Choroid plexus epithelial cell (primary cell): Measurements from ENCODE around the gene MAGEB1.

Experiments used
- DNase-seq: peaks from one replicate; pipeline ENCODE4 v3.0.0-alpha.2; 2010; ENCODE audit warnings: low read depth
- H3K4me3 ChIP-seq: 2 replicates; pipeline ENCODE4 v1.5.1; 2011; ENCODE audit warnings: low read depth, mild to moderate bottlenecking, control low read depth, low read length, moderate library complexity
- TF ChIP-seq, protein P1 (sequence below): conservative IDR thresholded peaks from 2 replicates; pipeline ENCODE4 v1.5.1; 2011; ENCODE audit warnings: low read depth, mild to moderate bottlenecking, control low read depth, inconsistent platforms, low read length, moderate library complexity

Gene MAGEB1

GRCh38 chrX:30228526-30228925 is 18.4 kb upstream of the MAGEB1 start:
- TF ChIP-seq, protein P1, sequence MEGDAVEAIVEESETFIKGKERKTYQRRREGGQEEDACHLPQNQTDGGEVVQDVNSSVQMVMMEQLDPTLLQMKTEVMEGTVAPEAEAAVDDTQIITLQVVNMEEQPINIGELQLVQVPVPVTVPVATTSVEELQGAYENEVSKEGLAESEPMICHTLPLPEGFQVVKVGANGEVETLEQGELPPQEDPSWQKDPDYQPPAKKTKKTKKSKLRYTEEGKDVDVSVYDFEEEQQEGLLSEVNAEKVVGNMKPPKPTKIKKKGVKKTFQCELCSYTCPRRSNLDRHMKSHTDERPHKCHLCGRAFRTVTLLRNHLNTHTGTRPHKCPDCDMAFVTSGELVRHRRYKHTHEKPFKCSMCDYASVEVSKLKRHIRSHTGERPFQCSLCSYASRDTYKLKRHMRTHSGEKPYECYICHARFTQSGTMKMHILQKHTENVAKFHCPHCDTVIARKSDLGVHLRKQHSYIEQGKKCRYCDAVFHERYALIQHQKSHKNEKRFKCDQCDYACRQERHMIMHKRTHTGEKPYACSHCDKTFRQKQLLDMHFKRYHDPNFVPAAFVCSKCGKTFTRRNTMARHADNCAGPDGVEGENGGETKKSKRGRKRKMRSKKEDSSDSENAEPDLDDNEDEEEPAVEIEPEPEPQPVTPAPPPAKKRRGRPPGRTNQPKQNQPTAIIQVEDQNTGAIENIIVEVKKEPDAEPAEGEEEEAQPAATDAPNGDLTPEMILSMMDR: no peak
- DNase-seq: no peak
- H3K4me3 ChIP-seq: no peak overlapping the region

GRCh38 chrX:30230395-30230794 is 16.6 kb upstream of the MAGEB1 start, which contains the start of gene MAGEB3:
Gene MAGEB3, plus strand, starts transcription at chrX:30230657. Its CDS starts 5,268 bp downstream, at chrX:30235925.
- DNase-seq: no peak
- TF ChIP-seq, protein P1: no peak
- no peak within 1 kb of the TSS for H3K4me3 ChIP-seq

GRCh38 chrX:30241724-30242415 is 5.1 kb upstream of the MAGEB1 start, which contains the start of gene MAGEB4:
Gene MAGEB4, plus strand, starts transcription at chrX:30242000. Its CDS starts 136 bp downstream, at chrX:30242136.
- TF ChIP-seq, protein P1: no peak
- no peak for DNase-seq
- H3K4me3 ChIP-seq: no peak within 1 kb of the TSS

DNA sequence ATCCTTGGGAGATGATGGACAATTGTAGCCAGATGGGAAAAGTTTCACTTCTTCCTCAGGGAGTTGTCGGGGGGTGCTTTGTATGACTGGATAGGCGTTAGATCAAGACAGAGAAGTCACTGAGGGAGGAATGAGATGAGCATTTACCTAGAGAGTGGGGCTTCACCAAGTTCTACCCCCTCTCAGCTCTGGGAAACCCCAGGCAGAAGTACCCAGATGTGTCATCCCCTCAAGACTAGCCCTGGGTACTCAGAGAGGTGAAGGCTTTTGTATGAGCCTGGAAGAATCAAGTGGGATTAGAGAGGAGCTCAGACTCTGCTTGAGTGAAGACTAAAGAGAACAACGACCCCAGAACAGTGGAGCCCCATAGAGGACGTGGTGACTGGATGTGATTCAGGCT is 1.9 kb downstream of the MAGEB1 start:
- TF ChIP-seq, protein P1: no peak
- H3K4me3 ChIP-seq: no peak overlapping the region
- DNase-seq: no peak

GRCh38 chrX:30253257-30253656 is 6.3 kb downstream of the MAGEB1 start:
- TF ChIP-seq, protein P1: no peak
- no peak for DNase-seq
- no peak overlapping the region for H3K4me3 ChIP-seq

GRCh38 chrX:30259927-30260326 is 13.0 kb downstream of the MAGEB1 start:
- H3K4me3 ChIP-seq: no peak overlapping the region
- TF ChIP-seq, protein P1: no peak

DNA sequence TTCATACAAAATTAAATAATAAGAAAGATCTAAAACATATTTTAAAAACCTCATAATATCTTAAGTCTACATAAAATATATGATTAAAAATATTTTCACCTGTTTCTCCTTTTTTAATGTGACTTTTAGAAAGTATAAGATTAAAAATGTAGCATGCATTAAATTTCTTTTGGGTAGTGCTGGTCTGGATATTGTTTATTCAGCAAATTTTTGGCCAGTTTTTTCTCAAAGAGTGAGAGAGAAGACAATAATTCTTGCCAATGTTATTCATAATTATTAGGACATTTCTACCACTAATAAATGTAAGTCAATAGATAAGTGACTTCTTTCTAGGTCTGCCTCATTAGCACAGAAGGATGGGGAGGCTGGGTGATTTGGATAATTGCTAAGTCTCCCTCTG is 14.1 kb downstream of the MAGEB1 start:
- DNase-seq: no peak
- TF ChIP-seq, protein P1: no peak
- H3K4me3 ChIP-seq: no peak overlapping the region

More at GRCh38 chrX:30259927-30260326, 13.0 kb downstream of the MAGEB1 start:
- DNase-seq: no peak
